MM.1S (cell line): ENCODE results near the gene OR56A1.

Experiments used
- CTCF ChIP-seq: fragments of 300-600 bp; sonication (generic); IDR thresholded peaks from 2 replicates; pipeline ENCODE4 v1.5.1; 2016; ENCODE audit warnings: antibody characterized with exemption, low read length, mixed read lengths
- EZH2 ChIP-seq: fragments of 300-600 bp; sonication (generic); optimal IDR thresholded peaks from 2 replicates; pipeline ENCODE3; 2017; ENCODE audit warnings: low read depth, mild to moderate bottlenecking, antibody characterized with exemption, low read length, mixed read lengths

GRCh38 chr11:6022956-6023355, 7.6 kb downstream of the OR56A1 start:
- TF ChIP-seq EZH2 (no peak), CTCF (peak; percentile 73)
